NCI-H2196 treated with DMSO at 0.1 percent for 48 hours (cell line): Measurements from ENCODE around the gene NRG4.
"Not testable (repeated sequence)": the region's sequence is repeated elsewhere in the genome, so short reads cannot be mapped to it uniquely, and the experiment has no call there.

ENCODE experiments used
- DNase-seq: peaks from one replicate; lab custom pipeline; 2025; ENCODE audit not compliant: unreplicated experiment; lab: John Stamatoyannopoulos, UW

NRG4 gene

GRCh38 chr15:75928680-75929608 lies 83.3 kb downstream of the NRG4 start:
- no peak for DNase-seq

- DNase-seq, result no peak
Measured at GRCh38 chr15:75927601-75928000, 84.6 kb downstream of the NRG4 start.

- no peak for DNase-seq
Measured at GRCh38 chr15:75926931-75927330, 85.3 kb downstream of the NRG4 start.

GRCh38 chr15:75925440-75925839 lies 86.8 kb downstream of the NRG4 start:
- DNase-seq, result no peak

GRCh38 chr15:75924576-75924975 lies 87.6 kb downstream of the NRG4 start:
- DNase-seq, result no peak

- no peak for DNase-seq
Measured at GRCh38 chr15:75923756-75924155, 88.5 kb downstream of the NRG4 start.

- DNase-seq, result no peak
Measured at GRCh38 chr15:75921732-75922703, 90.2 kb downstream of the NRG4 start.

- no peak for DNase-seq
Measured at GRCh38 chr15:75920079-75920478, 92.1 kb downstream of the NRG4 start.

GRCh38 chr15:75918135-75918534 lies 94.1 kb downstream of the NRG4 start:
- no peak for DNase-seq

- DNase-seq, result no peak
Measured at GRCh38 chr15:75916978-75917377, 95.2 kb downstream of the NRG4 start.

GRCh38 chr15:75910355-75910754 lies 101.9 kb downstream of the NRG4 start:
- DNase-seq, result not testable (repeated sequence)

GRCh38 chr15:75905231-75905630 lies 107.0 kb downstream of the NRG4 start:
- DNase-seq, result no peak

- peak; percentile 54 for DNase-seq
Measured at GRCh38 chr15:75903331-75904239, 108.6 kb downstream of the NRG4 start, which contains the start of gene FBXO22. Gene FBXO22, plus strand, starts transcription at chr15:75903878. Its CDS starts 86 bp downstream, at chr15:75903964.

- DNase-seq, result no peak
Measured at GRCh38 chr15:75902129-75902557, 110.1 kb downstream of the NRG4 start.

- no peak for DNase-seq
Measured at GRCh38 chr15:75900577-75900976, 111.6 kb downstream of the NRG4 start.

GRCh38 chr15:75895731-75896130 lies 116.5 kb downstream of the NRG4 start:
- DNase-seq, result no peak

GRCh38 chr15:75891895-75892294 lies 120.3 kb downstream of the NRG4 start:
- DNase-seq, result no peak
